Measurements from ENCODE around the gene MVB12B.

Gene MVB12B

GRCh38 chr9:126406075-126406667, 79.5 kb downstream of the MVB12B start:
- no peak overlapping the region for H3K4me3 ChIP-seq
- peaks cover 0 to 35% (median 12%) of the 10 kb centered on the region in 3 donors for H3K36me3 ChIP-seq
- H3K27me3 ChIP-seq = no peaks in the 10 kb centered on the region
- H3K4me1 ChIP-seq = no peaks in the 10 kb centered on the region
- TF ChIP-seq CTCF (IDR thresholded peaks at IDR 0.05) = no peak
- no peaks in the 10 kb centered on the region for H3K9me3 ChIP-seq
- intact Hi-C loops (cut with DNase I; ENCODE audit: low total_unique reads) = no loop called here
- DNase-seq = no peak
- H3K27ac ChIP-seq = no peak overlapping the region

- Histone ChIP-seq H3K4me3 (no peak overlapping the region), H3K27ac (no peak overlapping the region), H3K4me1 (no peaks in the 10 kb centered on the region), H3K27me3 (no peaks in the 10 kb centered on the region), H3K9me3 (no peaks in the 10 kb centered on the region), H3K36me3 (peaks cover 0 to 27% (median 10%) of the 10 kb centered on the region in 3 donors)
- intact Hi-C loops (cut with DNase I; ENCODE audit: low total_unique reads) = no loop called here
- TF ChIP-seq CTCF (IDR thresholded peaks at IDR 0.05) = no peak
- DNase-seq = no peak
These were observed 80.7 kb downstream of the MVB12B start for GRCh38 chr9:126407114-126407870.

GRCh38 chr9:126408004-126408403, 81.4 kb downstream of the MVB12B start:
- no peaks in the 10 kb centered on the region for H3K4me1 ChIP-seq
- no peak for DNase-seq
- H3K27me3 ChIP-seq = no peaks in the 10 kb centered on the region
- no peak for TF ChIP-seq CTCF (IDR thresholded peaks at IDR 0.05)
- H3K4me3 ChIP-seq = no peak overlapping the region
- intact Hi-C loops (cut with DNase I; ENCODE audit: low total_unique reads) = no loop called here
- H3K27ac ChIP-seq = no peak overlapping the region
- H3K36me3 ChIP-seq = peaks cover 0 to 20% (median 4%) of the 10 kb centered on the region in 3 donors
- no peaks in the 10 kb centered on the region for H3K9me3 ChIP-seq

GRCh38 chr9:126410229-126410628, 83.6 kb downstream of the MVB12B start:
- TF ChIP-seq CTCF (IDR thresholded peaks at IDR 0.05) = no peak
- DNase-seq = no peak
- Histone ChIP-seq H3K9me3 (no peaks in the 10 kb centered on the region), H3K36me3 (peaks cover 0 to 16% (median 0%) of the 10 kb centered on the region in 3 donors), H3K4me1 (no peaks in the 10 kb centered on the region), H3K4me3 (no peak overlapping the region), H3K27ac (no peak overlapping the region), H3K27me3 (no peaks in the 10 kb centered on the region)
- intact Hi-C loops (cut with DNase I; ENCODE audit: low total_unique reads) = no loop called here

- peaks cover 0 to 16% (median 0%) of the 10 kb centered on the region in 3 donors for H3K36me3 ChIP-seq
- H3K4me1 ChIP-seq = no peaks in the 10 kb centered on the region
- H3K27me3 ChIP-seq = no peaks in the 10 kb centered on the region
- DNase-seq = no peak
- H3K27ac ChIP-seq = no peak overlapping the region
- H3K4me3 ChIP-seq = no peak overlapping the region
- TF ChIP-seq CTCF (IDR thresholded peaks at IDR 0.05) = no peak
- no peaks in the 10 kb centered on the region for H3K9me3 ChIP-seq
- intact Hi-C loops (cut with DNase I; ENCODE audit: low total_unique reads) = no loop called here
These were observed 84.8 kb downstream of the MVB12B start for GRCh38 chr9:126411225-126411947.
